Measurements from ENCODE around the gene UROC1.
"Not testable (repeated sequence)": the region's sequence is repeated elsewhere in the genome, so short reads cannot be mapped to it uniquely, and the experiment has no call there.

Gene UROC1

GRCh38 chr3:126546549-126547239, 29.1 kb upstream of the UROC1 start:
- no peak for DNase-seq

DNA sequence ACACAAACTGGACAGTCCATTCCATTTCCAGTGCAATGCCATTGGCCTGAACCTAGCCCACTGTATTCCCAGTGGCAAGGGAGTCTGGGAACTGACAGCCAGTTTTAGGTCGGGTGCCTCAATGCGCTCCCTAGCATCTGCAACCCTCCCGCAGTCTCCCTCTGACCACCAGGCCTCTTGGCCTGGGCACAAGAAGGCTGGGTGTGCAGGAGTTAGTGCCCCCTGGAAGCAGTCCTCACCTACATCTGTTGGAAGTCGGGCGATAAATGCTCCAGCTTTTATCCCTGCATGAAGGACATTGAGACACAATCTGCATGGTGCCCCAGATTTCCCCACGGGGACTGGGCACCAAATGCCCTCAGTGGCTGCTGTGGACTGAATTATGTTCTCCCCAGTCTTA, 28.4 kb upstream of the UROC1 start:
- no peak for DNase-seq

- no peak for DNase-seq
These were observed 28.0 kb upstream of the UROC1 start for GRCh38 chr3:126545544-126545943.

DNA sequence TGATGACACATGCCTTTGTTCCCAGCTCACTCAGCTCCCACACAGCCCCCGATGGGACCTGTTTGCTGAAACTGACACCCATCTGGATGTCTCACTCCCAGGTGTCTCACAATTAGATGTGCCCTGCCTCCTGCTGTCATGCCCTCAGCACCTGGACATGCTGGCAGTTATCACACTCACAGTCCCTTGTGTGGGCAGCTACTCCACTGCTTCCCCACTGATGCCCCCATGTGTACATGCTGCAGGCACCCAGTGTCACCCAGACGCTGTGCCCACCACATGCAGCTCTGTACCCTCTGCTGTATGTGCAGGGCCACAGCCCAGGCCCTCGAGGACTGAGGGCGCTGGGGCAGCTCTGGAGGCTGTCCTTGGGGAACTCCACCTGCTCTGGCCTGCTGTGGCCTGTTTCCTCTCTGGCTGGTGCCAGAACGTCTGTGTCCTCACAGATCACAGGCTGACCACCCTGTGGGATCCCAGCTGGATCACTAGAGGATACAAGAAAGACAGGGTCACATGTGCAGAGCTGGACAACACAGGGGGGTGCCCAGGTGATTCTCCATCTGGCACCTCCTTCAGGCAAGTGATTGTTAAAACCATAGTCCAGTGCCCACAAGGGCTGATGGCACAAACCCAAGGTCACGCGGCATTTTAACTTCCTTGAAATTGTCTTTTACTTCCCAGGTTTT, 27.2 kb upstream of the UROC1 start:
- no peak for DNase-seq

DNA sequence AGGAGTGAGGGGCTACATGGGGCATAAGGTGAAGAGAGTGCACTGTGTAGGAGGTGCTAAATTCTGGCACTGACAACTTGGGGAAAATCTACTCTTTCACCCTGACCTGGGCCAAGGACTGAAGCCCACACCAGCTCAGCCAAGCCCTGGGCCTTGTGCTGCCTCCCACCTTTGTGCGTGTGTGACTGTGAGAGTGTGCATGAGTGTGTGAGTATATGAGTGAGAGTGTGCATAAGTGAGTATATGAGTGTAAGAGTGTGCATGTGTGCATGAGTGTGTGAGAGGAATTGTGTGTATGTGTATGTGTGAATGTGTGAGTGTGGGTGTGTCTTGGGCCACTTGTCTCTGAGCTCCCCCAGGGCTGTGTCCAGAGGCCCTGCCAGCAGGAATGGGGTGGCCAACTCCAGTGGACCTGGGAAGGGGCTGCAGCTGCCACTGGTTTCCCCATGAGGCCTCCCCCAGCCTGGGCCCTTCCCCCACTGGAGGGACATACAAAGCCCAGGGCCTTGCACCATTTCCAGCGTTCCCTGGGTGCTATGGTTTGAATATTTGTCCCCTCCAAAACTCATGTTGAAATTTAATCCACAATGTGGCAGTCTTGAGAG, 26.0 kb upstream of the UROC1 start:
- no peak for DNase-seq

- no peak for DNase-seq
These were observed 25.0 kb upstream of the UROC1 start for GRCh38 chr3:126542340-126543241.

- no peak for DNase-seq
These were observed 24.2 kb upstream of the UROC1 start for GRCh38 chr3:126541628-126542339.

DNA sequence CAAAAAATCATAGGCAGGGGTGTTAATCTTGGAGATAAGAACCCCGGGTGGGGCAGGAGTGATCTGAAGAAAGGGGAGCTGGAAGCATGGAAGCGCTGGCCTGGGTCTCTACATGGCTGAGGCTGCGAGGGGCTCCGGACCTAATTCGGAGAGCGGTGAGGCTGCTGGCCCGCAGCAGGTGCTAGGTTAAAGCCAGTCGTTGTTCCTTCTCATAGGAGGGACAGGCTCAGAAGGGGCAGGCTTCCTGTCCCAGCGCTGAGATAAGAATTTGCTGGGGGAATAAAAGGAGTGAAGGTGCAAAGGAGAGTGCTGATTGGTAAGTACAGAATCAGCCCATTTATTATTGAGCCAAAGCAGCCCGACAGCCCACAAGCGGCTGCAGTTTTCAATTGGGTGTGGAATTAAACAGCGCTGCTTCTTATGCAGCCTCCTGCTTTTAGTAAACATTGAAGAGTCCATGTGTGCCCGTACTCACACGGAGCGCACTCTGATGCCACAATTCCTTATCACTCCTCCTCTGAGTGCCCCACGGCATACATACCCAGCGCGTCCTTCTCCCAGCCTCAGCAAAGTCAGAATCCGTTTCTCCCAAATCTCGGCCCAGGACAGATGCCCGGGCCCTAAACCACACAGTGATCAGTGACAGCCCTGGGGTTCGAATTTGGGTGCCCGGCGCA, 23.5 kb upstream of the UROC1 start:
- no peak for DNase-seq

DNA sequence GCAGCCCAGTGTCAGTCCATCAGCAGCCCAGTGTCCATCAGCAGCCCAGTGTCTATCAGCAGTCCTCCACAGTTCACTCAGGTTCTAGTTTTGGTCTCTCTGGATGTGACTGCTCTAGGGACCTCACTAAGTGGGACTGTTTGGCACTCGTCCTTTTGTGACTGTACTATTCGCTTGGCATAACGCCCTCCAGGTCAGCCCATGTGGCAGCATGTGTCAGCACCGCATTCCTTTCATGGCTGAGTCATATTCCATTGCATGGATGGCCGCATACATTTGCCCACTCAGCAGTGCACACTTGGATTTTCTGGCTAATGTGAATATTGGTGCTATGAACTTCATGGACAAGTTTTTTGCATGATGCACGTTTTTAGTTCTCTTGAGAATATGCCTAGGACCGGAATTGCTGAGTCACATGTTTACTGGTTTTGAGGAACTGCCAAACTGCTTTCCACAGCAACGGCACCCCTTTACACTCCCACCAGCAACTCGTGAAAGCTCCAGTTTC, 22.8 kb upstream of the UROC1 start:
- DNase-seq: no peak

- no peak for DNase-seq
These were observed 22.1 kb upstream of the UROC1 start for GRCh38 chr3:126539558-126540250.

- DNase-seq: no peak
These were observed 21.4 kb upstream of the UROC1 start for GRCh38 chr3:126538966-126539365.

- DNase-seq: no peak
These were observed 20.7 kb upstream of the UROC1 start for GRCh38 chr3:126538316-126538715.

DNA sequence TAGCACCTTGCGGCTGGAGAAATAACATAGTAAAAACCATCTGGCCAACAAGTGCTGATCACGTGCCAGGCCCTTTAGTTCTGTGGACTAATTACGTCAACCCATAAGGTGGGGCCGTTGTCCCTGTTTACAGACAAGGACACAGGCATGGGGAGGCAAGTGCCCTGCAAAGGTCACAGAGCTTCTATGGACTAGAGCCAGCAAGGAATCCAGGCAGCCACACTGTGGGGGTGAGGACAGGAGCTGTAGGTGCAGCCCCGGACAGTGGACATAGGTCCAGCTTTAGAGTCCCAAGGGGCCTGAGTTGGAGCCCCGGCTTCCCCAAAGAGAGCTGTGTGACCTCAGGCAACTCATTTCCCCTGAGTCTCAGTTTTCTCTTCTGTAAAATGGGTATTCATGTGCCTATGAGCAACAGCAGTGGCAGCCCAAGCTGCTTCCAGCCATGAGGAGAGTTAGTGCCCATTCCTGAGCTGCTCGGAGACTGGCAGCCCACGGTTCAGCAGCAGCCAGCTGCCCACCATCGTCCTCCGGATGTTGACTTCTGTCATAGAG, 20.2 kb upstream of the UROC1 start:
- no peak for DNase-seq

- DNase-seq: no peak
These were observed 19.6 kb upstream of the UROC1 start for GRCh38 chr3:126537116-126537729.

- no peak for DNase-seq
These were observed 18.6 kb upstream of the UROC1 start for GRCh38 chr3:126536126-126536525.

DNA sequence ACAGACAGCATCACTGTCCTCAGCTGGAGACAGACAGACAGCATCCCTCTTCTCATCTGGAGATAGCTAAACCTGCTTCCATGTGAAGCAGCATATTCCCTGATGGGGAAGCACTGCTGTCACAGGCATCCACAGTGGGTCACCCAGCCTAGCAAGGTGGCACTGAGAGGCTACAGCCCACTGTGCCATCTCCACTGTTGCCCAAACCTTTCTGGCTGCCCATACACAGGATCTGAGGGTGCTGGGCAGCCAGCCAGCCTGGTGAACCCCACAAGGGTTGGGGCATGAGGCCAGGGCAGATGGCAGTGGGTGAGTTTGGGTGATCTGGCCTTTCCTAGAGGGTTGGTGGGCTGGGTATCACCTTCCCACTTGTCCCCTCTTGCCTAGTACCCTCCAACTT, 18.1 kb upstream of the UROC1 start:
- no peak for DNase-seq

- DNase-seq: not testable (repeated sequence)
These were observed 17.1 kb upstream of the UROC1 start for GRCh38 chr3:126534716-126535115.

DNA sequence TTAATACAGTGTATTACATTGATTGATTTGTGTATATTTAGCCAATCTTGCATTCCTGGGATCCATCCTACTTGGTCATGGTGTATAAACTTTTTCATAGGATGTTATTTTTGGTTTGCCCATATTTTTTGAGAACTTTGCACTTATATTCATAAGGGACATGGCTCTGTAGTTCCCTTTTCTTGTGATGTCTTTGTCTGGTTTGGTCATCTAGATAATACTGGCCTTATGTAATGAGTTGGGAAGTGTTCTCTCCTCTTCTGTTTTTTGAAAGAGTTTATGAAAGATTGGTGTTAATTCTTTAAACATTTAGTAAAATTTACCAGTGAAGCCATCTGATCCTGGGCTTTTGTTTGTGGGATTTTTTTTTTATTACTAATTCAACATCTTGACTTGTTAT, 15.9 kb upstream of the UROC1 start:
- DNase-seq: no peak

GRCh38 chr3:126531051-126531330, 13.4 kb upstream of the UROC1 start:
- no peak for DNase-seq

Measured in hippocampal formation (tissue), 2 donors.